PFSK-1 (cell line): ENCODE measurements around the gene TTC27.

Source experiments
- FOXP2 ChIP-seq: optimal IDR thresholded peaks from 2 replicates; pipeline ENCODE3; 2011; ENCODE audit warnings: borderline replicate concordance, control low read depth, inconsistent platforms; ENCODE audit not compliant: insufficient read depth; ENCODE audit errors: extremely low read length, extremely low read depth
- POLR2AphosphoS5 ChIP-seq: IDR thresholded peaks from 2 replicates; pipeline ENCODE4 v1.6.1; 2012; ENCODE audit warnings: low read depth, mild to moderate bottlenecking, control low read depth, low read length, moderate library complexity
- SIN3A ChIP-seq: IDR thresholded peaks from 2 replicates; pipeline ENCODE4 v1.6.1; 2012; ENCODE audit warnings: mild to moderate bottlenecking, low read length, moderate library complexity, borderline replicate concordance; ENCODE audit not compliant: insufficient read depth
- TAF1 ChIP-seq: IDR thresholded peaks from 2 replicates; pipeline ENCODE4 v1.6.1; 2012; ENCODE audit warnings: low read length, control low read depth, borderline replicate concordance; ENCODE audit not compliant: insufficient read depth
- TF ChIP-seq, protein P1 (sequence below), 2 experiments: IDR thresholded peaks; 2 replicates each; pipeline versions ENCODE4 v1.6.1 to v1.8.0; 2011 to 2012; ENCODE audit warnings: low read depth in 2 of 2, low read length in 2 of 2, control low read depth in 1 of 2, inconsistent platforms in 1 of 2, mild to moderate bottlenecking in 1 of 2, moderate library complexity in 1 of 2; ENCODE audit not compliant: insufficient read depth in 1 of 2

DNA sequence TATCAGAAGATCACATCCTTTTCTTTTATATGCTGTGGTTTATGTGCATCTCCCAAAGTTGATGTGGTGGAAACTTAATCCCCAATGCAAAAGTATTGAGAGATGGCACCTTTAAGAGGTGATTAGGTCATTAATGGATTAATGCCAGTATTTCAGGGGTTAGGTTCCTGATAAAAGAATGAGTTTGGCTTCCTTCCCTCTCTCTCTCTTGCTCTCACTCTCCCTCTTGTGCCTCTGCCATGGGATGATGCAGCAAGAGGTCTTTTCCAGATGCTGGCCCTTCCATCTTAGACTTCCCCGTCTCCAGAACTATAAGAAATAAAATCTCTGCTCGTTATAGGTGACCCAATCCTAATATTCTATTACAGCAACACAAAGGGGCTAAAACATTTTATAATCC, 85.0 kb downstream of the TTC27 start:
- TF ChIP-seq POLR2AphosphoS5: no peak
- TF ChIP-seq, protein P1, sequence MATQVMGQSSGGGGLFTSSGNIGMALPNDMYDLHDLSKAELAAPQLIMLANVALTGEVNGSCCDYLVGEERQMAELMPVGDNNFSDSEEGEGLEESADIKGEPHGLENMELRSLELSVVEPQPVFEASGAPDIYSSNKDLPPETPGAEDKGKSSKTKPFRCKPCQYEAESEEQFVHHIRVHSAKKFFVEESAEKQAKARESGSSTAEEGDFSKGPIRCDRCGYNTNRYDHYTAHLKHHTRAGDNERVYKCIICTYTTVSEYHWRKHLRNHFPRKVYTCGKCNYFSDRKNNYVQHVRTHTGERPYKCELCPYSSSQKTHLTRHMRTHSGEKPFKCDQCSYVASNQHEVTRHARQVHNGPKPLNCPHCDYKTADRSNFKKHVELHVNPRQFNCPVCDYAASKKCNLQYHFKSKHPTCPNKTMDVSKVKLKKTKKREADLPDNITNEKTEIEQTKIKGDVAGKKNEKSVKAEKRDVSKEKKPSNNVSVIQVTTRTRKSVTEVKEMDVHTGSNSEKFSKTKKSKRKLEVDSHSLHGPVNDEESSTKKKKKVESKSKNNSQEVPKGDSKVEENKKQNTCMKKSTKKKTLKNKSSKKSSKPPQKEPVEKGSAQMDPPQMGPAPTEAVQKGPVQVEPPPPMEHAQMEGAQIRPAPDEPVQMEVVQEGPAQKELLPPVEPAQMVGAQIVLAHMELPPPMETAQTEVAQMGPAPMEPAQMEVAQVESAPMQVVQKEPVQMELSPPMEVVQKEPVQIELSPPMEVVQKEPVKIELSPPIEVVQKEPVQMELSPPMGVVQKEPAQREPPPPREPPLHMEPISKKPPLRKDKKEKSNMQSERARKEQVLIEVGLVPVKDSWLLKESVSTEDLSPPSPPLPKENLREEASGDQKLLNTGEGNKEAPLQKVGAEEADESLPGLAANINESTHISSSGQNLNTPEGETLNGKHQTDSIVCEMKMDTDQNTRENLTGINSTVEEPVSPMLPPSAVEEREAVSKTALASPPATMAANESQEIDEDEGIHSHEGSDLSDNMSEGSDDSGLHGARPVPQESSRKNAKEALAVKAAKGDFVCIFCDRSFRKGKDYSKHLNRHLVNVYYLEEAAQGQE (IDR thresholded peaks at IDR 0.05; ENCODE audit: insufficient read depth in 1 of 2, low read depth in 2 of 2, low read length in 2 of 2): no peak
- no peak for TF ChIP-seq TAF1
- no peak for TF ChIP-seq SIN3A
- no peak for TF ChIP-seq FOXP2
